Small intestine (tissue), 7 donors: ENCODE results near the gene IGSF6. TPM values are rescaled to one million over a fixed set of nuclear protein-coding genes. Genes with fewer than 3 reads are reported as not detected.
"Not testable (repeated sequence)": the region's sequence is repeated elsewhere in the genome, so short reads cannot be mapped to it uniquely, and the experiment has no call there.

ENCODE experiments used
- DNase-seq, 2 donors: peaks; one replicate each; pipeline versions ENCODE4 v3.0.0 to v3.0.0-alpha.2; 2013
- FAIRE-seq: peaks from 2 replicates; lab custom pipeline; 2012; peaks lifted over from hg19 to GRCh38; lab: Jason Lieb, UNC
- H3K27ac ChIP-seq, 3 donors: one replicate each; pipeline ENCODE4 v1.5.1; 2013; ENCODE audit warnings: low read length in 2 of 3, mild to moderate bottlenecking in 2 of 3, control low read depth in 1 of 3, inconsistent platforms in 1 of 3, low read depth in 1 of 3, moderate library complexity in 1 of 3
- H3K27me3 ChIP-seq, 3 donors: one replicate each; pipeline ENCODE4 v1.6.1; 2013; ENCODE audit warnings: low read length in 3 of 3, inconsistent platforms in 1 of 3; ENCODE audit not compliant: control insufficient read depth in 3 of 3, insufficient read depth in 3 of 3
- H3K36me3 ChIP-seq, 3 donors: one replicate each; pipeline ENCODE4 v1.6.1; 2013; ENCODE audit warnings: low read length in 3 of 3, inconsistent platforms in 1 of 3, low read depth in 1 of 3, mild to moderate bottlenecking in 1 of 3, moderate library complexity in 1 of 3; ENCODE audit not compliant: control insufficient read depth in 3 of 3, insufficient read depth in 2 of 3
- H3K4me1 ChIP-seq, 3 donors: one replicate each; pipeline ENCODE4 v1.6.1; 2013; ENCODE audit warnings: low read length in 2 of 3, inconsistent platforms in 1 of 3, low read depth in 1 of 3, mild to moderate bottlenecking in 1 of 3, moderate library complexity in 1 of 3; ENCODE audit not compliant: control insufficient read depth in 3 of 3, insufficient read depth in 2 of 3
- H3K4me3 ChIP-seq, 3 donors: one replicate each; pipeline ENCODE4 v1.5.1; 2013; ENCODE audit warnings: low read length in 3 of 3, control low read depth in 1 of 3, inconsistent platforms in 1 of 3, low read depth in 1 of 3, mild to moderate bottlenecking in 1 of 3, moderate library complexity in 1 of 3
- H3K9me3 ChIP-seq, 2 donors: one replicate each; pipeline ENCODE4 v1.6.1; 2013; ENCODE audit warnings: low read depth in 1 of 2, low read length in 1 of 2; ENCODE audit not compliant: control insufficient read depth in 2 of 2, insufficient read depth in 1 of 2
- WGBS, 3 donors: extraction: QIAGEN DNeasy Blood & Tissue Kit; methylation state at CpG; one replicate each; pipeline ENCODE4 v1.1.7; 2013; 5-methylcytosine and 5-hydroxymethylcytosine counted together
- polyA plus RNA-seq, 4 donors: library from polyadenylated mRNA; stranded (reverse) in 3 of 4; unstranded in 1 of 4; fragments of 200-250 nt in 3 of 4; fragments of 120-200 nt in 1 of 4; gene quantifications; one replicate each; pipeline versions ENCODE4 v1.2.1 to v1.2.3, GENCODE V29; 2013
- donor health status: healthy with polysubstance abuse.
- donor health status: control.
- donor health status: control.
- donor health status: Bipolar disorder and iron deficiency.
- donor health status: healthy.

Gene IGSF6
- polyA plus RNA-seq, 4 donors, result 0.45 to 6.5 (median 2.3) TPM

DNA sequence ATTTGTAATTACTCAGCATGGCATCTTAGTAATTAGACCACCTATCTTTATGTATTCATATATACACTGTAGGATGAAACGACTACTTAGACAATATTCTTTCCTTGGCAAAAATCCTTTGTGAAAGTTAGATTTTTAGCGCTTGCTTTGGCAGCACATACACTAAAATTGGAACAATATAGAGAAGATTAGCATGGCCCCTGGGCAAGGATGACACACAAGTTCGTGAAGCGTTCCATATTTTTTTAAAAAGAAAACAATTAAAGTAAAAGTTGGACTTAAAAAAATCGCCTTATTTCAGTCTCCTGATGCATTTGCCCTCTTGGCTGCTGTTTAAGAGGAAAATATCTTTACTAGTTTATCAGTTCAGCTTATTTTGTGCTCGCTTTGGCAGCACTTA is 10.5 kb downstream of the IGSF6 start:
- H3K4me3 ChIP-seq, result no peak overlapping the region
- H3K9me3 ChIP-seq, result no peaks in the 10 kb centered on the region
- H3K36me3 ChIP-seq, result peaks cover 0 to 4% (median 0%) of the 10 kb centered on the region in 3 donors
- H3K27me3 ChIP-seq, result no peaks in the 10 kb centered on the region
- H3K4me1 ChIP-seq, result peaks cover 0 to 2% (median 0%) of the 10 kb centered on the region in 3 donors
- FAIRE-seq, result no peak
- no peak overlapping the region for H3K27ac ChIP-seq
- WGBS, 3 donors, result 77 to 92% (median 87%) methylated on average over 6 of the region's 6 CpGs
- DNase-seq, result no peak

DNA sequence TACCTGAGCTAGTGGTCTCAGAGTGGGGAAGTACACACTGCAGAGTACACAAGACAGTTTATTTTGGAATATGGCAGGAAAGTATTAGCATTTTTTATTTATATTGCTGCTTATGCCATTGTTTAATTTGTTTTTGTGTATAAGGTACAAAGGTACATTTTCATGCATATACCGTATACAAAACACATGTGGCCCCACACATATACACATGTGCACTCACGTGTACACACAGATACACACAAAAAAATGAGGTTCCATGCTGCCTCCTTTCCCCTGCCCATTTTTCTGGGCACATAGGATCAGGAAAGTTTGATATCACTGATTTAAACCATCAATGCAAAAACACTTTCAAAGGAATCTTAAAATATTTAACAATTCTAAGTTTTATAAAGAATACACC is 12.9 kb downstream of the IGSF6 start:
- Histone ChIP-seq H3K27me3 (no peaks in the 10 kb centered on the region), H3K27ac (no peak overlapping the region), H3K36me3 (peaks cover 0 to 12% (median 0%) of the 10 kb centered on the region in 3 donors), H3K4me3 (no peak overlapping the region), H3K4me1 (no peaks in the 10 kb centered on the region), H3K9me3 (no peaks in the 10 kb centered on the region)
- DNase-seq (no peak), FAIRE-seq (no peak)
- WGBS, 3 donors, result 79 to 87% (median 84%) methylated on average over 2 of the region's 2 CpGs

DNA sequence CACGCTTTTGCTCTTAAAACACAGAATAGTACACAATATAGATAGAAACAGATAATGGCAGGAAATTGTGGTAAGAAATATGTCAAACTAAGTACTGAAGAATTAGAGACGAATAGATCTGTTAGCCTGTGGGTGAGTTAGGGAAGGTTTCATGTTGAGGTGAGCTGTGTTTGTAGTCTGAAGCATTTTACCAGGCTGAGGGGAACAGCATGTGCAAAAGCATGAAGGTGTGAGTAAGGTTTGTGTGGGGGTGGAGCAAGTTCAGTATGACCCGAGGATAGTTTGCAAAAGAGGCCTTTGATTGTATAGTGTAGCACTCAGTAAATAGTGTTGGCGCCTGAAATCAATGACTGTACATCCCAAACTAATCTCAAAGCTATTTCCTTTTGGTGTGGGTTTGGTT is 13.8 kb downstream of the IGSF6 start:
- Histone ChIP-seq H3K36me3 (peaks cover 0 to 17% (median 0%) of the 10 kb centered on the region in 3 donors), H3K27me3 (no peaks in the 10 kb centered on the region), H3K27ac (no peak overlapping the region), H3K4me1 (no peaks in the 10 kb centered on the region), H3K9me3 (no peaks in the 10 kb centered on the region), H3K4me3 (no peak overlapping the region)
- DNase-seq, result peak in 1 of 2 donors; percentile 61
- no peak for FAIRE-seq
- 49 to 60% (median 54%) methylated on average over 4 of the region's 4 CpGs for WGBS, 3 donors

DNA sequence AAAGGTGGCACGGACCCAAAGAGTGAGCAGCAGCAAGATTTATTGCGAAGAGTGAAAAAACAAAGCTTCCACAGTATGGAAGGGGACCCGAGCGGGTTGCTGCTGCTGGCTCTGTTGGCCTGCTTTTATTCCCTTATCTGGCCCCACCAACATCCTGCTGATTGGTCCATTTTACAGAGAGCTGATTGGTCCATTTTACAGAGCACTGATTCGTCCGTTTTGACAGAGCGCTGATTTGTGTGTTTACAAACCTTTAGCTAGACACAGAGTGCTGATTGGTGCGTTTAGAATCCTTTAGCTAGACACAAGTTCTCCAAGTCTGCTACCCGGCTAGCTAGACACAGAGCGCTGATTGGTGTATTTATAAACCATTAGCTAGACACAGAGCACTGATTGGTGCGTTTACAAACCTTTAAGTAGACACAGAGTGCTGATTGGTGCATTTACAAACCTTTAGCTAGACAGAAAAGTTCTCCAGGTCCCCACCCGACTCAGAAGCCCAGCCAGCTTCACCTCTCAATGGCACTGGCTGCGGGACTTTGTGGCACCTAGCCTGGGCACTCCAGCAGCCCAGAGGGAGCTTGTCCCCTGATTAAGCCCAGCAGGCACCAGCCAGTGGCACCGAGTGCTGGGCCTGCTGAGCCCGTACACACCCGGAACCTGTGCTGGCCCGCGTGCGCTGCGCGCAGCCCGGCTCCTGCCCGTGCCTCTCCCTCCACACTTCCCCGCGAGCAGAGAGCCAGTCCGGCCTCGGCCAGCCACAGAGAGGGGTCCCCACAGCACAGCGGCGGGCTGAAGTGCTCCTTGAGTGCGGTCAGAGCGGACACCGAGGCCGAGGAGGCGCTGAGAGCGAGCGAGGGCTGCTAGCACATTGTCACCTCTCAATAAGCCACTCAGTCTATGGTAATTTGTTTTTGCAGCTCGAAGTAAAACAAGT is 15.1 kb downstream of the IGSF6 start:
- DNase-seq (no peak), FAIRE-seq (no peak)
- no peaks in the 10 kb centered on the region for H3K4me1 ChIP-seq
- H3K27ac ChIP-seq, result no peak overlapping the region
- H3K36me3 ChIP-seq, result peaks cover 0 to 17% (median 0%) of the 10 kb centered on the region in 3 donors
- no peaks in the 10 kb centered on the region for H3K27me3 ChIP-seq
- no peak overlapping the region for H3K4me3 ChIP-seq
- 96 to 97% (median 96%) methylated on average over 37 of the region's 37 CpGs for WGBS, 3 donors
- no peaks in the 10 kb centered on the region for H3K9me3 ChIP-seq

DNA sequence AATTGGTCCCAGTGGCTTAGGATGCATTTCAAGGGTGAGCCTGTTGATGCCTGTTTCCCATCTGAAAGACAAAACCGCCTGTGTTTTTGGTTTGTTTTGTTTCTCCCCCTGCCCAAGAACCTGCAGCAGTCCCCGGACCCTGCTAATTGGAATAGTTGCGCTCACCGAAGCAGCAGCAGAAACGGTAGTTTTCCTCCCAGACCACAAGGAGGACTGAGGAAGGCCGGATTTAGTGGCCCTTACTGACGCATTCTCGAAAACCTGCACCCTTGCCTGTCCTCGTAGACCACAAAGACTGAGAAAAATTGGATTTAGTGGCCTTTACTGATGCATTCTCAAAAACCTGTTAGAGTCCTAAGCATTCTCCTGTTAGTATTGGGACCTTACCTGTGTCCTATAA is 16.7 kb downstream of the IGSF6 start:
- not testable (repeated sequence) for H3K4me3 ChIP-seq, H3K4me1 ChIP-seq, DNase-seq, H3K27me3 ChIP-seq, H3K27ac ChIP-seq, H3K9me3 ChIP-seq, FAIRE-seq
- 90 to 98% (median 97%) methylated on average over 9 of the region's 9 CpGs for WGBS, 3 donors
- H3K36me3 ChIP-seq, result peaks cover 0 to 17% (median 0%) of the 10 kb centered on the region in 3 donors

DNA sequence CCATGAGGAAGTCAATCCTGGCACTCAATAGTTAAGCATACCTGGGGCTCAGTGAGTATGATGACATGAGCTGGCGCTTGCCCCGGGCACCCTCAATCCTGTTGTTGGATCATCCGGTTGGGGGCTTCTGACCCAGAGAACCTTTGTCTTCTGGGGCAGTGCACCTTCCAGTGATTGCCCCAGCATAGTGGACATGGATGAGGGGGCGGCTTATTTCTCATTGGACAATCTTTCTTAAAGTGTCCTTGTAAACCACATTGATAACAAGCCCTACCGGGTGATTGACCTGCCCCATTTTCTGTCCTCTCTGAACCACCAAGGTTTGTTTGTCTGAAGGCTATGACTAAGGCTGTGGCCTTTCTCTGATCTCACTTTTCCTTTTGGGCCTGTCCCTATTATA is 18.2 kb downstream of the IGSF6 start:
- no peak overlapping the region for H3K27ac ChIP-seq
- no peak for DNase-seq
- H3K27me3 ChIP-seq, result no peaks in the 10 kb centered on the region
- peaks cover 0 to 26% (median 2%) of the 10 kb centered on the region in 3 donors for H3K36me3 ChIP-seq
- no peak overlapping the region for H3K4me3 ChIP-seq
- 91 to 94% (median 92%) methylated on average over 5 of the region's 5 CpGs for WGBS, 3 donors
- H3K9me3 ChIP-seq, result no peaks in the 10 kb centered on the region
- no peak for FAIRE-seq
- no peaks in the 10 kb centered on the region for H3K4me1 ChIP-seq

DNA sequence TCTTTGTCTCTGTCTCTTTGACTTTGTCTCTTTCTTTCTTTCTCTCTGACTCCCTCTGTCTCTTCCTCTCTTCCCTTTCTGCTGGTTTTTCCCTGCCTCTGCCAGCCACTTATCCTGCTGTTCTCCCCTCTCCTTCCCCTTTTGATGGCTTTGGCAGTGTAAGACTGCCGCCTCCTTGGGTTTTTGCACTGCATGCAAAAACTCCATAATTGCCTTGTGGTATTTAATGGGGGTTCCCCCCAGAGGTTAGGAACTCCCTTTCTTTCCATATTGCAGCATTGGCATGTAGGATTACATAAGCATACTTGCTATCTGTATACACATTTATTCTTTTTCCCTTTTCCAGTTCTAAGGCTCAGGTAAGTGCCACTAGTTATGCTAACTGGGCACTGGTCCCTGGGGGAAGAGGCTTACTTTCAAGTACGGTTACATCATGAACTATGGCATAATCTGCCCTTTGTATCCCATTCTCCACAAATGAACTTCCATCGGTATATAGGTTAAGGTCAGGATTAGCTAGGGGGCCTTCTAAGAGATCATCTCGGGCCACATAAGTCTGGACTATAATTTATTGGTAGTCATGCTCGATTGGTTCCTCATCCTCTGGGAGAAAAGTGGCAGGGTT is 20.3 kb downstream of the IGSF6 start:
- 89 to 93% (median 92%) methylated on average over 5 of the region's 5 CpGs for WGBS, 3 donors
- H3K36me3 ChIP-seq, result peaks cover 0 to 33% (median 2%) of the 10 kb centered on the region in 3 donors
- not testable (repeated sequence) for H3K4me1 ChIP-seq, H3K27me3 ChIP-seq, H3K9me3 ChIP-seq, H3K27ac ChIP-seq, FAIRE-seq, H3K4me3 ChIP-seq
- peak in 1 of 2 donors; percentile 41 for DNase-seq

DNA sequence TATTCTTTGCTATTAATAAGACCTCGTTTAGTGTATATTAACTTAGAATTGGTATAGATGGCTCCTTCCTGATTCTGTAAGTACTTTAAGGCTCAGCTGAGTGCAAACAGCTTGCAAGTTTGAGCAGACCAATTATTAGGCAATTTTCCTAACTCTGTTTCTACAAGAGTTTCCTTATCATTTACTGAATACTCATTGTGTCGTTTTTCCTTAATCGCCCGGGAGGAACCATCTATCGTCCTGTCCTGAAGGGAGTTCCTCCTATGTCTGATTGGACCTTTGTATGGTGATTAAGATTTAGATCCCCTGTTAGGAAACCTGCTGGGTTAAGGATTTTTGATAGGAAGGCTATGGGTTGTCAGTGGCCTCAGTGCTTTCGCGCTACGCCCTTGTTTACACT is 21.0 kb downstream of the IGSF6 start:
- not testable (repeated sequence) for FAIRE-seq, H3K27me3 ChIP-seq, H3K27ac ChIP-seq, H3K9me3 ChIP-seq, DNase-seq, H3K4me3 ChIP-seq
- Histone ChIP-seq H3K4me1 (peaks cover 0 to 13% (median 0%) of the 10 kb centered on the region in 3 donors), H3K36me3 (peaks cover 0 to 29% (median 2%) of the 10 kb centered on the region in 3 donors)
- WGBS, 3 donors, result 81 to 91% (median 88%) methylated on average over 8 of the region's 8 CpGs
